Measurements from ENCODE around the gene TBX19.

- TF ChIP-seq EZH2 (IDR thresholded peaks at IDR 0.05; ENCODE audit: insufficient read depth, low read length) (no peak), CTCF (IDR thresholded peaks at IDR 0.05; ENCODE audit: insufficient read depth, low read depth, low read length) (no peak)
These were observed 50.9 kb downstream of the TBX19 start for GRCh38 chr1:168331569-168331968.
